Measurements from ENCODE around the gene NABP1.
A peak's percentile ranks its signal among the peaks of the same experiment; 100 is the strongest.
"Not testable (repeated sequence)": the region's sequence is repeated elsewhere in the genome, so short reads cannot be mapped to it uniquely, and the experiment has no call there.

The NABP1 gene

GRCh38 chr2:191677646-191678436 lies at the start of gene NABP1:
NABP1 (plus strand) TSS chr2:191678136; CDS start chr2:191678615, 479 bp downstream.
- peak; percentile 99 to 100 (median 99) for DNase-seq

GRCh38 chr2:191629001-191629453 lies 48.9 kb upstream of the NABP1 start:
- no peak for DNase-seq

GRCh38 chr2:191629976-191630712 lies 47.8 kb upstream of the NABP1 start:
- no peak for DNase-seq

GRCh38 chr2:191631754-191632153 lies 46.2 kb upstream of the NABP1 start:
- DNase-seq = no peak

DNA sequence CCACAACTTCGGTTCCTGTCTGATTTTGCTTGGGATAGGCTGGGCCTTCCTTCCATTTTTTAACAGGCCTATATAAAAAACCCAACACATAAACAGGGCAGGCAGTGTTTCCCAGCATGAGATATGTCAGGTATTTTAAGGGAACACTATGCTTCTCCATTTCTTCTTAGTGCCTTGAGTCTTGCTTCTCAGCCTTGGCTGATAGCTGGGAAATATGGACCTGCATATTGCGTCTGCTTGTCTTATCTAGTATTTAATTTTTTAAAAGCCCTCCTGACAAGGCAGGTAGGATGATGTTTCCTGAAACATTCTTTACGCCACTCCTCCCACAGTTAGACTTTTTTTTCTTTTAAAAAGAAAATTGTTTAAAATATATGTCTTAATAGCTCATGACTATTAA lies 45.5 kb upstream of the NABP1 start:
- DNase-seq = no peak

- peak; percentile 30 to 56 (median 54) for DNase-seq
Measured at GRCh38 chr2:191634791-191635190, 43.1 kb upstream of the NABP1 start.

GRCh38 chr2:191635333-191636234 lies 42.4 kb upstream of the NABP1 start:
- DNase-seq = no peak

- DNase-seq = no peak
Measured at GRCh38 chr2:191636235-191636543, 41.7 kb upstream of the NABP1 start.

DNA sequence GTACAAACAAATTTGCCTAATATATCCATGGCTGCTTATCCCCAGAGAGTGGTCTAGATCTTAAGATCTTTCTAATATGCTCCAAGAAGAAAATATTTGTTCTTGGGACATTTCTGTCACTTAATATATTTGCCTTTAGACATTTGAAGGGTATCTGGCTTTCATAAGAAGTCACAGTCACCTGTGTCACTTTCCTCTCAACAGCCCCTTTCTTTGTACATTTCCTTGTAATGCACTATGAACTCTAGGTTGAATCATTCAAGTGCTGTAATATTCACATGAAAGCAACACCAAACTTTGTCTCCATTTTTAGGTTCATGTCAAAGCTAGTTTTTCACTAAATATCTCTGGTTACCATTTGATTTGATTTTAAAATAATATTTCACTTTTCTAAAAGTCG lies 41.4 kb upstream of the NABP1 start:
- no peak for DNase-seq

- peak; percentile 77 to 91 (median 89) for DNase-seq
Measured at GRCh38 chr2:191637182-191638078, 40.5 kb upstream of the NABP1 start.

- peak; percentile 71 to 79 (median 77) for DNase-seq
Measured at GRCh38 chr2:191638079-191638801, 39.7 kb upstream of the NABP1 start.

GRCh38 chr2:191638802-191639172 lies 39.1 kb upstream of the NABP1 start:
- DNase-seq = no peak

GRCh38 chr2:191641609-191642008 lies 36.3 kb upstream of the NABP1 start:
- no peak for DNase-seq

DNA sequence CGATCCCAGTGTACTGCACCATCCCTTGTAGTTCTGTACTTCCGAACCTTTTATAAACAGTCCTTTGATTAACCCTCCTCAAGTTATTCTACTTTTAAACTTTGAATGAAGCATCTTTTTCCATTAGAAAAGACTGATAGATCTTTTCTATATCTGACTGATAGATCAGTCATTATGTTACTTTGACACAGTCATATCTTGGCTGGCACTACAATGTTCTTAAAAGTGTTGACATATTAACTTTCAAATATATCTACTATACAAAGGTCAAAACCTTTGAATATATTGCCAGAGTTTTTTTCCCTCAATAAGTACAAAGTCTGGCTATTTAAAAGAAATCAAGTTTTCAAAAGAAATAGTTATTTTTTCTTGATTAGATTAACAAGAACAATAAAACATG lies 35.4 kb upstream of the NABP1 start:
- no peak for DNase-seq

DNA sequence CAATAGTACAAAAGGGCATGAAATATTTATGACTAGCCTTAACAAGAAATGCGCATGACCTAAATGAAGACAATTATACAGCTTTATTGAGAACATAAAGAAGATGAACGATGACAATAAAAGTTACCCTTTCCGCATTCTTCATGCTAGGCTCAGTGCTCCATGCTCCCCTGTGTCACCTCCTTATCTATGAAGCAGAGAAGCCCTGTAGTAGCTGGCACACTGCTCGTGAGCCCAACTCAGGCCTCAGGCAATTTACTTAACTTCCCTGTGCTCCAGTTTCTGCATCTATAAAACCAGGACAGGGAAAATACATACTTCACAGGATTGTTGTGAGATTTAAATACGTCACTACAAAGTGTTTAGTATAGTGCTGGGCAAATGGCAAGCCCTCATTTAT lies 34.5 kb upstream of the NABP1 start:
- DNase-seq = no peak

DNA sequence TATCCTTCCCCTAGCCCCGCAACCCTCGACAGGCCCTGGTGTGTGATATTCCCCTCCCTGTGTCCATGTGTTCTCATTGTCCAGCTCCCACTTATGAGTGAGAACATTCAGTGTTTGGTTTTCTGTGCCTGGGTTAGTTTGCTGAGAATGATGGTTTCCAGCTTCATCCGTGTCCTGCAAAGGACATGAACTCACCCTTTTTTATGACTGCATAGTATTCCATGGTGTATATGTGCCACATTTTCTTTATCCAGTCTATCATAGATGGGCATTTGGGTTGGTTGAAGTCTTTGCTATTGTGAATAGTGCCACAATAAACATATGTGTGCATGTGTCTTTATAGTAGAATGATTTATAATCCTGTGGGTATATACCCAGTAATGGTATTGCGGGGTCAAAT lies 33.3 kb upstream of the NABP1 start:
- DNase-seq = not testable (repeated sequence)

GRCh38 chr2:191645032-191645431 lies 32.9 kb upstream of the NABP1 start:
- DNase-seq = no peak

- peak; percentile 47 to 70 (median 60) for DNase-seq
Measured at GRCh38 chr2:191645434-191646162, 32.3 kb upstream of the NABP1 start.

- peak in 1 of 3 donors; percentile 39 for DNase-seq
Measured at GRCh38 chr2:191646163-191646902, 31.6 kb upstream of the NABP1 start.

DNA sequence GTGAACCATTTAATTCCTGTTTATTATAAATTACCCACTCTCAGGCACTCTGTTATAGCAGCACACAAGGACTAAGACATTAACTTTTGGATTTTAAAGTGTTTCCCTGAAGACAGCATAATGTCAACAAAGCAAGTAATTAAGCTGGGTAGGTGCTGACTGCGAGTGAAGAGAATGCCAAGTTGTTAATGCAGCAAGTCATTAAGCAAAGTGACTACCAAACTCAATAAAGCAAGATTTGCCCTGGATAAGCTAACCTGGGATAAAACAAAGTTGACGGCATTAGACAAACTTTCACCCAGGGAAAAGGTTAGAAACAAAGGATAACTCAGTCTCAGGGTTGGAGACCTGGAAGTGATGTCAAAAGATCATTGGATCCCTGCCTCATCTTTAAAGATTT lies 28.4 kb upstream of the NABP1 start:
- no peak for DNase-seq
